Common myeloid progenitor, CD34-positive (primary cell): ENCODE data around the gene TTLL13.

ENCODE experiments used
- CTCF ChIA-PET: fragments of 350-600 bp; sonication (Branson Sonifier 250); formaldehyde crosslinking; loops from one replicate; lab custom pipeline; 2021; ENCODE audit warnings: antibody characterized with exemption; lab: Charles Lee
- POLR2A ChIA-PET: fragments of 350-600 bp; sonication (Branson Sonifier 250); formaldehyde crosslinking; loops from one replicate; lab custom pipeline; 2021; ENCODE audit warnings: antibody characterized with exemption; lab: Charles Lee
- DNase-seq, 3 donors: peaks; one replicate each; pipeline versions ENCODE4 v3.0.0 to v3.0.0-alpha.2; 2013
- H3K27ac ChIP-seq, 2 experiments: 1 replicate in 1 of 2; 2 replicates in 1 of 2; pipeline ENCODE4 v1.7.0; 2013; ENCODE audit warnings: inconsistent platforms in 2 of 2, low read length in 2 of 2, mild to moderate bottlenecking in 2 of 2, low read depth in 1 of 2, moderate library complexity in 1 of 2; ENCODE audit not compliant: severe bottlenecking in 2 of 2, insufficient read depth in 1 of 2, poor library complexity in 1 of 2
- H3K27me3 ChIP-seq, 5 experiments: replicated peaks in 2 of 5; 1 replicate in 3 of 5; 2 replicates in 2 of 5; pipeline versions ENCODE4 v1.6.1 to v1.7.0; 2013; ENCODE audit warnings: low read length in 4 of 5, mild to moderate bottlenecking in 2 of 5, moderate library complexity in 2 of 5, inconsistent platforms in 1 of 5; ENCODE audit not compliant: insufficient read depth in 5 of 5, control insufficient read depth in 4 of 5
- H3K36me3 ChIP-seq, 4 experiments: 1 replicate in 2 of 4; 2 replicates in 2 of 4; pipeline versions ENCODE4 v1.6.1 to v1.7.0; 2013; ENCODE audit warnings: low read length in 3 of 4, control low read depth in 1 of 4, mild to moderate bottlenecking in 1 of 4; ENCODE audit not compliant: control insufficient read depth in 4 of 4, insufficient read depth in 4 of 4
- H3K4me1 ChIP-seq, 4 experiments: 1 replicate in 3 of 4; 2 replicates in 1 of 4; pipeline versions ENCODE4 v1.6.1 to v1.7.1; 2013; ENCODE audit warnings: low read length in 3 of 4, mild to moderate bottlenecking in 3 of 4, control low read depth in 1 of 4, inconsistent platforms in 1 of 4, moderate library complexity in 1 of 4; ENCODE audit not compliant: control insufficient read depth in 4 of 4, insufficient read depth in 4 of 4; ENCODE audit errors: control extremely low read depth in 1 of 4
- H3K4me3 ChIP-seq, 7 experiments: 1 replicate in 4 of 7; 2 replicates in 3 of 7; pipeline versions ENCODE4 v1.5.1 to v1.7.0; 2013; ENCODE audit warnings: mild to moderate bottlenecking in 7 of 7, low read length in 6 of 7, moderate library complexity in 6 of 7, inconsistent platforms in 2 of 7, low read depth in 2 of 7, control low read depth in 1 of 7; ENCODE audit not compliant: insufficient read depth in 4 of 7, control insufficient read depth in 1 of 7; ENCODE audit errors: extremely low read depth in 1 of 7
- H3K9me3 ChIP-seq, 5 experiments: 1 replicate in 4 of 5; 2 replicates in 1 of 5; pipeline versions ENCODE4 v1.6.1 to v1.7.1; 2013; ENCODE audit warnings: low read length in 4 of 5, mild to moderate bottlenecking in 2 of 5, inconsistent platforms in 1 of 5, low read depth in 1 of 5, moderate library complexity in 1 of 5; ENCODE audit not compliant: control insufficient read depth in 4 of 5, insufficient read depth in 2 of 5; ENCODE audit errors: control extremely low read depth in 1 of 5
- WGBS: methylation state at CpG from one replicate; pipeline ENCODE4 v1.1.5; 2013; ENCODE audit not compliant: insufficient coverage; 5-methylcytosine and 5-hydroxymethylcytosine counted together

TTLL13 gene

GRCh38 chr15:90309020-90309419, 59.7 kb downstream of the TTLL13 start:
- 100% methylated on average over 4 of the region's 4 CpGs for WGBS
- CTCF ChIA-PET = interaction anchor here (0.9 to 1.9 kb wide), 3 partner anchors 8 to 158 kb away, joined by 3 to 7 read pairs (median 3); no protein-coding TSS in a partner anchor
- no peaks in the 10 kb centered on the region for H3K27me3 ChIP-seq

More at GRCh38 chr15:90309020-90309419, 59.7 kb downstream of the TTLL13 start:
- Histone ChIP-seq H3K4me1 (peaks cover 0 to 17% (median 4%) of the 10 kb centered on the region in 4 experiments), H3K27ac (no peak overlapping the region), H3K4me3 (no peak overlapping the region), H3K36me3 (no peaks in the 10 kb centered on the region), H3K9me3 (no peaks in the 10 kb centered on the region)
- DNase-seq = no peak
- POLR2A ChIA-PET = no interaction called here
